ELF-1 (cell line): Measurements from ENCODE around the gene FXYD7.

Experiments
- DNase-seq: peaks from one replicate; pipeline ENCODE4 v3.0.0-alpha.2; 2016; ENCODE audit warnings: low read depth, low spot score

The FXYD7 gene

DNA sequence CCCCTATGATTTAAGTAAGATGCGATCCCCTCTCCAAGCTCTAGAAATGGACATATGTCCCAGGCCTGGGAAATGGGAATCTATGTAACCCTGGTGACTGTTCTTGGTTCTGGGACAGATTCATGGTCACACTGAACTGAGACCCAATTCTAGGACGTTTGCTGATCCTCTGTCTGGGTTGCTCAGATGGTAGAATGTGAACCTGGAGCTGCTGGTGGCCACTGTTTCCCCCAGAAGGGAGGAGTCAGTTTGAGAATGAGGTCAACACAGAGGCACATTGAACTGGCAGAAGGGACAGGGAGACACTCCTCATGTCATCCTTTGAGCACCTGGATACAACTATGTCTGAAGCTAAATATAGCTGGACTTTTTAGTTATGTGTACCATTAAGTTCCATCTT, 56.4 kb downstream of the FXYD7 start:
- no peak for DNase-seq

- DNase-seq: peak; percentile 92
These were observed 60.0 kb downstream of the FXYD7 start for GRCh38 chr19:35202722-35203688.
